ENCODE measurements around the gene BSND.

Gene BSND

DNA sequence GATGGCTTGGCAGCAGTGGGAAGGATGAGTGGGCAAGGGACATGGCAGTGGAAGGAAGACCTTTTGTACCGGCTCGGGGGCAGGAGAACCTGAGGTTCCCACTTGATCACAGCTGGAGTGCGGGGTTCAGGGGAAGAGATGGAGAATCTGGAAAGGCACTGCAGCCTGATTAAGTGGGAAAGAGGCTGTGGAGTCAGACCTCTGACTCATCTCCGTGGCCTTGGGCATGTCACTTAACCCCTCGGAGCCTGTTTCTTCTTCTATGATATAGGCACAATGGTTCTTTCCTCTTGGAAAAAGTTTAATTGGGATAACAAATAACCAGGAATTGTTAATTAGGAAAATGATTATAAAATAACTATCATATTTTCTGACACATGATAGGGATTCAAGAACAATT is 31.4 kb upstream of the BSND start:
- H3K9ac ChIP-seq (ENCODE audit: low read depth, low read length): no peak overlapping the region
- H3K4me1 ChIP-seq (ENCODE audit: insufficient read depth, low read length): peaks cover 9% of the 10 kb centered on the region
- no peaks in the 10 kb centered on the region for H3K36me3 ChIP-seq (ENCODE audit: insufficient read depth, low read length)

DNA sequence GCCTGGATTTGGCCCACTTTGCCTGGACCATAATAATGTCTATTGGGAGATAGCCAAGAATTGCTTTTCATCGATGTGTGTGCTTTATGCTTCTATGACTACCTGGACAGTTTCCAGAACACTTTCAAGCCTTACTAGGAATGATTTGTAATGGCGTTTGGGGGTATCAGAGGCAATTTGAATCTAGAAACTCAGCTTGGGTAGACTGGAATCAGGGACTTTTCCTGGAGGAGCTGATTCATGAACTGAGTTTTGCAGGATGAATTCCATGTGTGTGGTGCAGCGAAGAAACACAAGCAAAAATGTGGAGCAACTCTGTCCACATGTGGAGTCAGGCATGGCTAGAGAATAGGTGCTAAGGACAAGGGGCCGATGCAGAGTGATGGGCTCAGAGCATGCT is 30.2 kb upstream of the BSND start:
- no peaks in the 10 kb centered on the region for H3K9me3 ChIP-seq (ENCODE audit: control insufficient read depth, insufficient read depth, low read length)
- H3K36me3 ChIP-seq (ENCODE audit: insufficient read depth, low read length): no peaks in the 10 kb centered on the region
- no peak overlapping the region for H3K9ac ChIP-seq (ENCODE audit: low read depth, low read length)
- H3K4me1 ChIP-seq (ENCODE audit: insufficient read depth, low read length): peaks cover 6% of the 10 kb centered on the region; the same call in 1 of the 2 replicates

More for the DNA sequence above, 31.4 kb upstream of the BSND start:
- H3K9me3 ChIP-seq (ENCODE audit: control insufficient read depth, insufficient read depth, low read length): no peaks in the 10 kb centered on the region

DNA sequence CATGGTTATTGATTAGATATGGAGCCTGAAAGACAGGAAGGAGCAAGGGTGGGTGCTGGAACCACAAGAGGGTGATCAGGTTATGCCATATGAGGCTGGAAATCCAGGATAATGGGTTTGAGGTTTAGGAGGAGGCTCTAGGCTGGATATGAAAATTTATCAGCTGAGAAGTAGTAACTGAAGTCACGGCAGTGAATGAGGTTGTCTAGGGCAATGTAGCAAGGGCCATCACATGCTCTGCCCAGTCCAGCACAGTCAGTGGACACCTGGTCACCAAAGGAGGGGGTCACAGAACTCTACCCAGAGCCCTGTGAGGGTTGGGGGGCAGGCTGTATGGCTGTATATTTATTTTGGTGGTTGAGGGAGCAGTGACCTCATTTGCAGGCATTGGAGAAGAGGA is 28.9 kb upstream of the BSND start:
- H3K4me1 ChIP-seq (ENCODE audit: insufficient read depth, low read length): peaks cover 5% of the 10 kb centered on the region; the same call in 1 of the 2 replicates
- H3K9me3 ChIP-seq (ENCODE audit: control insufficient read depth, insufficient read depth, low read length): no peaks in the 10 kb centered on the region
- no peaks in the 10 kb centered on the region for H3K36me3 ChIP-seq (ENCODE audit: insufficient read depth, low read length)
- H3K9ac ChIP-seq (ENCODE audit: low read depth, low read length): no peak overlapping the region

DNA sequence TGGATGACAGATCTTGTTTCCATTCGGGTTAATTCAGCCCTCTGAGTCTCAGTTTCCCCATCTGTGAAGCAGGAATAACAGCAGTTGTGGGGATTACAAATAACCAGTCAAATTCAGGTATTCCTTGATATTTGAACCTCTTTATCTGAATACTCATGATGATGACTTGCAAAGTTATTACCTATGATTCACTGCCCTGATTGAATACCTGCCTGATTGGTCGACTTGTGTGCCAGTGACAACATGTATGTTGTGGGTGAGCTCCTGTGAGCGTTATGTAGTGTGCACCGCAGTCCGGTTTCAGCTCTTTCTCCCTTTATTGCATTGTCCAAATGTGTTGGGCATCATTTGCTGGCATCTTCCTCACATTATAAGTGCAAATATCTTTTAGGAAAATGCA is 27.8 kb upstream of the BSND start:
- Histone ChIP-seq H3K4me1 (ENCODE audit: insufficient read depth, low read length) (peaks cover 5% of the 10 kb centered on the region; the same call in 1 of the 2 replicates), H3K9me3 (ENCODE audit: control insufficient read depth, insufficient read depth, low read length) (no peaks in the 10 kb centered on the region), H3K36me3 (ENCODE audit: insufficient read depth, low read length) (no peaks in the 10 kb centered on the region), H3K9ac (ENCODE audit: low read depth, low read length) (no peak overlapping the region)

DNA sequence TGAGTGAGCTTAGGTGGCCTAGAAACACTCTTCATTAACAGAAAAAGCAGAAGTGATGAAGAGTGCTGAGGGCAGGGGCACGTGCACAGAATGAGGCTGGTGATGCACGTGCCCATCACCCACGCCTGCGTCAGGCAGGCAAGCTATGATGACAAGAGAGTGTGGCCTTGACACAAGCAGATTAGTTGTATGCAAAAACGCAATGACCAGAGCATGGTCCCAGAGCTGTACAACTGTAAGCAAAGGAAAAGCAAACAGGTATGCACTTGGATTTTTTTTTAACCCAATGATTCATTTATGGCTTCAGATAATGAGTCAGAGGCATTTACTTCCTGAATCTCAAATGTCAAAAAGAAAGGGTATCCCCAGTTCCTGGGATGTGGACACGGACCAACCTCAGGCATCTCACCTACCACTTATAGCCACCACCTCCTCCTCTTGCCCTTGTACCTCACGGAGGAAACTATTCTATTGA is 27.4 kb upstream of the BSND start:
- H3K9ac ChIP-seq (ENCODE audit: low read depth, low read length): no peak overlapping the region
- peaks cover 5% of the 10 kb centered on the region; the same call in 1 of the 2 replicates for H3K4me1 ChIP-seq (ENCODE audit: insufficient read depth, low read length)
- no peaks in the 10 kb centered on the region for H3K9me3 ChIP-seq (ENCODE audit: control insufficient read depth, insufficient read depth, low read length)
- H3K36me3 ChIP-seq (ENCODE audit: insufficient read depth, low read length): no peaks in the 10 kb centered on the region

DNA sequence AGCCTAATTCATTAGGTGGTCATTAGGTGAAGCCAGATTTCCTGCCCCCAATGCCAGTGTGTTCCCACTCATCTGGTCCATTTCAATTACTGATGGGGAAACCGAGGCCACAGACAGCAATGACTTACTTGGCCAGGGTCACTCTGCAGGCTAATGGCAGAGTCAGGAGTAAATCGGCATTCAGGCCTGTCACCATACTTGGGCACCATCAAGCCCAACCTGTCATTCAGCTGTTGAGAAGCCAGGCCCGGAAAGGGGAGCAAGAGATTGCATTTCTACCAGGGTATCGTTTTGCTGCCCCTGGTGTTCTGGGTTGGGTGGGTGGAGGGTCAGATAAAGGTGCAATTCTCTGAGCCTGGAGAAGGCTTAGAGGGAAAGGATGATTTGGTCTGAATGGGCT is 26.3 kb upstream of the BSND start:
- H3K36me3 ChIP-seq (ENCODE audit: insufficient read depth, low read length): no peaks in the 10 kb centered on the region
- H3K4me1 ChIP-seq (ENCODE audit: insufficient read depth, low read length): peaks cover 5% of the 10 kb centered on the region; the same call in 1 of the 2 replicates
- H3K9me3 ChIP-seq (ENCODE audit: control insufficient read depth, insufficient read depth, low read length): no peaks in the 10 kb centered on the region
- no peak overlapping the region for H3K9ac ChIP-seq (ENCODE audit: low read depth, low read length)

DNA sequence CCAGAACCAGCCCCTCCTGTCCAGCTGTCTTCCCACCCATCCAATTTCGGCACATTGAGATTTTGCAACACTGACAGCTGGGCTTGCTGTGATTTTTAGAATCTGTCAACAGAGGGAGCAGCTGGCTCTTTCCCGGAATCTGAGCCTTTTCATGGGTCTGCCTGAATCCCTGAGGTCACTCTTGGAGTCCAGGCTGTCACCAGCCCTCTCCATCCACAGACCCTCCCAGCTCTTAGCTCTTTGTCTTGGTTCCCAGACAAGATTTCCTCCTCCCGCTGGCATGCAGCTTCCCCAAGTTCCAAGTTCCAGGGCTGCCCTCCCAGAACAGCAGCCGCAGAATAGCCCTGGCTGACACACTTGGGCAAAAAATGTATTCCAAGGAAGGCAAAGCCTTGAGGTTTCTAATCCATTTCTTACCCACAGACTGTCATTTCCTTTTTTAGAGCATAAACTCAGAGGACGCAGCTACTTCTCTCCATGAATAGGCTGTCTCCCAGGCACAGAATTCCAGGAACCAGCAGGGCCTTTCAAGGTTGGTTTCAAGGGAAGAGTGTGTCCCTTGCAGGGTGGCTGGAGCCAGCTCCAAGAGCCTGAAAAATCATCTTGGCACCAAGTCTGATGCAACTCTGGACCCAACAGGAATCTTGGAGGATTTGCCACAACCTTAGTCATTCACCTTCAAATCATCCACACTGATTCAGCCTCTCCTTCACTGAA is 25.4 kb upstream of the BSND start:
- H3K4me1 ChIP-seq (ENCODE audit: insufficient read depth, low read length): peaks cover 12% of the 10 kb centered on the region; the same call in 1 of the 2 replicates
- H3K9me3 ChIP-seq (ENCODE audit: control insufficient read depth, insufficient read depth, low read length): no peaks in the 10 kb centered on the region
- no peaks in the 10 kb centered on the region for H3K36me3 ChIP-seq (ENCODE audit: insufficient read depth, low read length)
- H3K9ac ChIP-seq (ENCODE audit: low read depth, low read length): no peak overlapping the region

DNA sequence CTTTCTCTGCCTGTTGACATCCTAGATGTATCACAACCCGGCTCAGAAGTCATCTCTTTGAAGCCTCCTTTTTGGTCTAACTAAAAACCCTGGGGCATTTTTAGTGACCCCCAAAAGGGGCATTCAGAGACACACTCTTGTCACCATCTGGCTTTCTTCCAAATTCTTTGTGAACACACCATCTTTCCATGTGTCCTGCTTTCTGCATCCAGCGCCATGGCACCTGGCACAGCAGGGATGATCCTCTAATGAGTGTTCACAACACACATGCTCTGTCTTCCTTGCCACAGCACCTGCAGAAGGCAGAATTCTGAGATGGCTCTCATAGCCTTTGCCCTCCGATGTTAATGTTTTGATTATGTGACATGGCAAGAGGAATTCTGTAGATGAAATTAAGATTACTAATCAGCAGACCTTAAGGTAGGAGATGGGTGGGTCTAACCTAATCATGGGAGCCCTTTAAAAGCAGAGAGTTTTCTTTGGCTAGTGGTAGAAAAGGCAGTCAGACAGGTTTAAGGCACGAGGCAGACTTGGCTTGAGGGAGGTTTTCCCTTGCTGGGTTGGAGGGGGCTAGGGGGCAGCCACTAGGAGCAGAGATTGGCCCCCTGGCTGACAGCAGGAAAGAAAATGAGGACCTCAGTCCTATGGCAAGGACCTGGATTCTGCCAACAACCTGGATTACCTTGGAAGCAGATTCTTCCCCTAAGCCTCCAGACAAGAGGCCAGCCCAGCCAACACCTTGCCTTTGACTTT is 23.2 kb upstream of the BSND start:
- H3K36me3 ChIP-seq (ENCODE audit: insufficient read depth, low read length): no peaks in the 10 kb centered on the region
- peaks cover 12% of the 10 kb centered on the region; the same call in 1 of the 2 replicates for H3K4me1 ChIP-seq (ENCODE audit: insufficient read depth, low read length)
- H3K9ac ChIP-seq (ENCODE audit: low read depth, low read length): no peak overlapping the region
- no peaks in the 10 kb centered on the region for H3K9me3 ChIP-seq (ENCODE audit: control insufficient read depth, insufficient read depth, low read length)

DNA sequence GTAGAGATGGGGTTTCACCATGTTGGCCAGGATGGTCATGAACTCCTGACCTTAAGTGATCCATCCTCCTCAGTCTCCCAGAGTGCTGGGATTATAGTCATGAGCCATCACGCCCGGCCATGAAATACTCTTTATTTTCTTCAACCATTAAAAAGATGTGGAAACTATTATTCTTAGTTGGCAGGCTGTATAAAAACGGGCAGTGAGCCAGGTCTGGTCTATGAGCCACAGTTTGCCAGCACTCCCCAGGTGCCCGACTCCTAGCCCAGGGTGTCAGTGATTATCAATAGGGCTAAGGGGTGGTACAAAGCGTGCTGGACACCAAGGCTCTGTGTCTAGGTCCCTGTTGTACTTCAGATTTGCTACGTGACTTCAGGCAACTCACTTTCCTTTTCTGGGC is 22.0 kb upstream of the BSND start:
- Histone ChIP-seq H3K4me1 (ENCODE audit: insufficient read depth, low read length) (peaks cover 12% of the 10 kb centered on the region; the same call in 1 of the 2 replicates), H3K9ac (ENCODE audit: low read depth, low read length) (no peak overlapping the region), H3K9me3 (ENCODE audit: control insufficient read depth, insufficient read depth, low read length) (no peaks in the 10 kb centered on the region), H3K36me3 (ENCODE audit: insufficient read depth, low read length) (no peaks in the 10 kb centered on the region)

DNA sequence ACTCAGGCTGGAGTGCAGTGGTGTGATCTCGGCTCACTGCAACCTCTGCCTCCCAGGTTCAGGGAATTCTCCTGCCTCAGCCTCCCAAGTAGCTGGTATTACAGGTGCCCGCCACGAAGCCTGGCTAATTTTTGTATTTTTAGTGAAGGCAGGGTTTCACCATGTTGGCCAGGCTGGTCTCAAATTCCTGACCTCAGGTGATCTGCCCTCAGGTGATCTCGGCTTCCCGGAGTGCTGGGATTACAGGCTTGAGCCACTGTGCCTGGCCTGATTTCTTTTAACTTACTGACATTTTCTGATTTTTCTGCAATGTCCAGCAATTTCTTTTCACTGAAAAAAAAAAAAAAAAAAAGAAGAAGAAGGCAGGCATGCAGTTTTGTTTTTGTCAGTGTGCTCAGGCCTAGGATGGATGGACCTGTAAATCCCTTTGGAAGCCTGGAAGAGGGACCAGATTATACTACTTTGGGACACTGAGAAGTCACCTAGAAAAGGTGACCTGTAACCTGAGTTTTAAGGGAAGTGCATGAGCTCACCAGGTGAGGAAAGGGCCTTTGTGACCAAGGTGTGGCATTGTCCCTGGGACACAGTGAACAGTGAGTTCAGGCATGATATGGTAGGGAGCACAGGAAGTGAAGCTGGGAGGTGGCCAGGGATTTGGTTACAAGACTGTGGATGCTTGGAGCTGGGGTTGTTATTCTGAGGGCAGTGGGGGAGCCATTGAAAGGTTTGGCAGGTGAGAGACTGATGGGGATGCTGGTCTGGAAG is 21.0 kb upstream of the BSND start:
- no peaks in the 10 kb centered on the region for H3K9me3 ChIP-seq (ENCODE audit: control insufficient read depth, insufficient read depth, low read length)
- H3K36me3 ChIP-seq (ENCODE audit: insufficient read depth, low read length): no peaks in the 10 kb centered on the region
- no peak overlapping the region for H3K9ac ChIP-seq (ENCODE audit: low read depth, low read length)
- H3K4me1 ChIP-seq (ENCODE audit: insufficient read depth, low read length): peaks cover 12% of the 10 kb centered on the region; the same call in 1 of the 2 replicates

DNA sequence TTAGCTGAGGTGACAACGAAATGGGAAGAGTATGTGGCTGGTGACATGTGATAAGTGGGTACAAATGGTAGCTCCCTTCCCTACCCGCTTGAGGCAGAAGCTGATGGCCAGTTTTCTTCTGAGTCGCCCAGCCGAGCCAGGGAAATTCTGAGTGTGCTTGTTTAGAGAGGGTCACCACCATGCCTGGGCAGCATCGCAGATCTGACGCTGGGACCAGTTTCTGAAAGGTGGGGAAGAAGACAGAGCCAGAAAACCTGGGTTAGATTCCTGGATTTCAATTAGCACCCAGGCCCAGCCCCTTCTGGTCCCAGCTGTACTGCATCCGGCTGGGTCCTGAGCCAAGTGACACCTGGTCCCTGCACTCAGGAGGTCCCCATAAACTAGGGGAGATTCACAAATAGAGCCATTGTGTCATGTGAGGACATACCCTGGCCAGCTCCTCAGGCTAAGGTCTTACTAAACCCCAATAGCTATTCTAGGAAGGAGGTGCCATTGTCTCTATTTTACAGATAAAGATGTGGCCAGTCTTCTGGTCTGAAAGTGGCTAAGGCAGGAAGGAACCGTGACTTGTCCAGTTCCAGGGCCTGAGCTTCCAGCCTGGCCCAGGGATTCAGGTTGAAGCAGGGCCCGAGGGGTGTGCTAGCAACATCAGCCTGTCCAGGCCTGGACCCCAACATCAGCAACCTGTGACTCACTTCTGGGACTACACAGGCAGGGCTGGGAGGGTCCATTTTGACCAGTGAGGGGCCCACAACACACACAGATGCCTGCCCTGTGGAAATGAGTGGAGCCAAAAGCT is 20.0 kb upstream of the BSND start:
- peaks cover 7% of the 10 kb centered on the region; the same call in 1 of the 2 replicates for H3K4me1 ChIP-seq (ENCODE audit: insufficient read depth, low read length)
- H3K9ac ChIP-seq (ENCODE audit: low read depth, low read length): no peak overlapping the region
- H3K36me3 ChIP-seq (ENCODE audit: insufficient read depth, low read length): no peaks in the 10 kb centered on the region
- H3K9me3 ChIP-seq (ENCODE audit: control insufficient read depth, insufficient read depth, low read length): no peaks in the 10 kb centered on the region

DNA sequence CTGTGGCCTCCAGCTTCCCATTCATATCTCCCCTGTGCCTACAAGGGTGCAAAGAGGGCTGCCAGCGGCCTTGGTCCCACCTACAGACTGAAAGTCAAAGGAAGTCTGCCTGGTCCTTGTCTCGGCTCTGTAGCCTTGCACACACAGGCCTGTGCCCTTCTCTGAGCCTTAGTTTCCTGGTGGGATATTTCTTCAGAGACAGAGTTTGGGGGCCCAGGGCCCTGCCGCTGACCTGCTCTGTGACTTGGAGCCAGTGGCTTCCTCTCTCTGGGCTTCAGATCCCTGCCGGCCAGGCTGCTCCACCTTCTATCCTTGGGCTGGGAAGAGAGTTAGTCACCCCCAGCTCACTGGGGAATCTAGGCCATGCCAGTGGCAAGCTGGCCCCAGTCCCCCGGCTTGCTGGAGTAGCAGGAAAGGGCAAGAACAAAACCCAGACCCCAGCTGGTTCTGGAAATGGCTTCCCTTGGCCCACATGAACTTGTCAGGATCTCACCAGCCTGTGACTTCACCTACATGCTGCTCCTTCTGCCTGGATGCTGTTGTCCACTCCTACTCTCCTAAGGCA is 19.3 kb upstream of the BSND start:
- Histone ChIP-seq H3K9ac (ENCODE audit: low read depth, low read length) (no peak overlapping the region), H3K36me3 (ENCODE audit: insufficient read depth, low read length) (no peaks in the 10 kb centered on the region), H3K4me1 (ENCODE audit: insufficient read depth, low read length) (peaks cover 7% of the 10 kb centered on the region; the same call in 1 of the 2 replicates), H3K9me3 (ENCODE audit: control insufficient read depth, insufficient read depth, low read length) (no peaks in the 10 kb centered on the region)

DNA sequence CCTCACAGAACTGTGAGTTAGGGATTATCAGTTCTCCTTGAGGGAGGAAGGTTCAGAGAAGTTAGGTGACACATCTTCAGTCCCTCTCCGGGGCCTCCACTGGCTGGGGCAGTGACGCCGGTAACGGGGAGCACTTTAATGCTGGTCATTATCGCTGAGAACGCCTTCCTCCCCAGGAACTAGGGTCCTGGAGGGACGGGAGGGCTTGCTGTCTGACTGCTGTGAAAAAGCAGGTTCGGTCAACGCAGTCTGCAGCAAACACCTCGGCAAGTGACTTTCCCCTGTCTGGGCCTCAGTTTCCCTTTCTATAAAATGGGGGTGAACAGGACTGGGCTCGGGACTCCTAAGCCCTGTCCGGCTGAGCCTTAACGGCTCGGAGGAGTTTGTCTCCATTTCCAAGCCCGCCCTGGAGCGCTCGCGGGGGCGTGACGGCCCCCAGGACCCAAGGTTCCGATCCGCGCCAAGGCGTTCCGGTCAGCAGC is 18.6 kb upstream of the BSND start:
- Histone ChIP-seq H3K36me3 (ENCODE audit: insufficient read depth, low read length) (no peaks in the 10 kb centered on the region), H3K9ac (ENCODE audit: low read depth, low read length) (peak overlapping the region; percentile 58; the same call in 1 of the 2 replicates), H3K4me1 (ENCODE audit: insufficient read depth, low read length) (peaks cover 7% of the 10 kb centered on the region; the same call in 1 of the 2 replicates), H3K9me3 (ENCODE audit: control insufficient read depth, insufficient read depth, low read length) (no peaks in the 10 kb centered on the region)
